IPS-15b (cell line): ENCODE data around the gene CACNA1G.

Experiments
- H3K27me3 ChIP-seq: one replicate; pipeline ENCODE4 v1.6.1; 2013; ENCODE audit warnings: low read length; ENCODE audit not compliant: control insufficient read depth, insufficient read depth
- H3K36me3 ChIP-seq: one replicate; pipeline ENCODE4 v1.6.1; 2013; ENCODE audit warnings: low read length; ENCODE audit not compliant: control insufficient read depth, insufficient read depth
- H3K4me1 ChIP-seq: one replicate; pipeline ENCODE4 v1.6.1; 2013; ENCODE audit warnings: mild to moderate bottlenecking, low read length; ENCODE audit not compliant: control insufficient read depth, insufficient read depth
- H3K4me3 ChIP-seq: one replicate; pipeline ENCODE4 v1.5.1; 2013; ENCODE audit warnings: low read depth, low read length
- H3K9ac ChIP-seq: one replicate; pipeline ENCODE4 v1.6.1; 2013; ENCODE audit warnings: low read depth, mild to moderate bottlenecking, low read length
- H3K9me3 ChIP-seq: one replicate; pipeline ENCODE4 v1.6.1; 2013; ENCODE audit warnings: mild to moderate bottlenecking, low read length; ENCODE audit not compliant: control insufficient read depth, insufficient read depth

CACNA1G gene

DNA sequence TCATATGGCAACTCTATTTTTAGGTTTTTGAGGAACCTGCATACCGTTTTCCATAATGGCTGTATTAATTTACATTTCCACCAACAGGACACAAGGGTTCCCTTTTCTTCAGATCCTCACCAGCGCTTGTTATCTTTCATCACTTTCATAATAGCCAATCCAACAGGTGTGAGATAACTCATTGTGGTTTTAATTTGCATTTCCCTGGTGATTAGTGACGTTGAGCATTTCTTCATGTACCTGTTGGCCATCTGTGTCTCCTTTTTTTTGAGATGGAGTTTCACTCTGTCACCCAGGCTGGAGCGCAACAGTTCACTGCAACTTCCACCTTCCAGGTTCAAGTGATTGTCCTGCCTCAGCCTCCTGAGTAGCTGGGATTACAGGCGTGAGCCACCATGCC, 38.0 kb downstream of the CACNA1G start:
- no peaks in the 10 kb centered on the region for H3K4me1 ChIP-seq

DNA sequence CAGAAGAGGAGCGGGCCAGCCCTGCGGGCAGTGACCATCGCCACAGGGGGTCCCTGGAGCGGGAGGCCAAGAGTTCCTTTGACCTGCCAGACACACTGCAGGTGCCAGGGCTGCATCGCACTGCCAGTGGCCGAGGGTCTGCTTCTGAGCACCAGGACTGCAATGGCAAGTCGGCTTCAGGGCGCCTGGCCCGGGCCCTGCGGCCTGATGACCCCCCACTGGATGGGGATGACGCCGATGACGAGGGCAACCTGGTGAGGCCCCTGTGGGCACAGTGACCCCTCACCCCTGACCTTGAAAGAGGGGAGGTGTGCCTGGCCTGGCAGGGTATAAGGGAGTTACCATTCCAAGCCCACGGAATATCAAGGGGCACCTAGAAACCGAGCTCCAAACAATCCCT, 39.1 kb downstream of the CACNA1G start:
- Histone ChIP-seq H3K4me1 (no peaks in the 10 kb centered on the region), H3K9me3 (no peaks in the 10 kb centered on the region), H3K27me3 (no peaks in the 10 kb centered on the region), H3K9ac (no peak overlapping the region), H3K4me3 (no peak overlapping the region), H3K36me3 (no peaks in the 10 kb centered on the region)

More for the DNA sequence above, 38.0 kb downstream of the CACNA1G start:
- no peak overlapping the region for H3K9ac ChIP-seq
- no peaks in the 10 kb centered on the region for H3K9me3 ChIP-seq
- H3K27me3 ChIP-seq = no peaks in the 10 kb centered on the region
- H3K4me3 ChIP-seq = no peak overlapping the region
- no peaks in the 10 kb centered on the region for H3K36me3 ChIP-seq

DNA sequence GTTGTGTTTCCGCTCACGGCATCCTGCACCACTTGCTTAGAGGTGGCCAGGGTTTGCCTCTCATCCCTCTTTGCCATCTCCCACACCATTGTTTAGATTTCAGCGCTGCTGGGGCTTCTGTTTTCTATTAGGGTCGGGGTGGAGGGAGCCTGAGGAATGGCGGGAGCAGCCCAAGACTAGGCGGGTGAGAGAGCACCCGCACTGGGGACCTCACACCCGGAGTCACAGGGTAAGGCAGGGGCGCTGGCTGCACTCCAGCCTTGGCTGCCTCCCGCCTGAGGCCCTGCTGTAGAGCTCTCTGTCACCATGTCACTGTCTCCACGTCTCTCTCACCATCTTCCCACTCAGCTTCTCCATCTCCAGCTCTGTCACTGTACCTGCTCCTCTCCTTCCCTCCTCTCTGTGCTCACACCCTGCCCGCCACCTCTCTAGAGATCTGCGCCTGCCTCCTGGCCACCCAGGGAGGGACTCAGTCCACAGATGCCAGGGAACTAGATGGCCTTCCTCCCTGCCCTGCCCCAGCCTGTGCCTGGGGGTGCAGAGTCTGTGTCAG, 41.4 kb downstream of the CACNA1G start:
- Histone ChIP-seq H3K4me1 (no peaks in the 10 kb centered on the region), H3K9ac (no peak overlapping the region), H3K27me3 (no peaks in the 10 kb centered on the region), H3K9me3 (no peaks in the 10 kb centered on the region), H3K4me3 (no peak overlapping the region), H3K36me3 (no peaks in the 10 kb centered on the region)

DNA sequence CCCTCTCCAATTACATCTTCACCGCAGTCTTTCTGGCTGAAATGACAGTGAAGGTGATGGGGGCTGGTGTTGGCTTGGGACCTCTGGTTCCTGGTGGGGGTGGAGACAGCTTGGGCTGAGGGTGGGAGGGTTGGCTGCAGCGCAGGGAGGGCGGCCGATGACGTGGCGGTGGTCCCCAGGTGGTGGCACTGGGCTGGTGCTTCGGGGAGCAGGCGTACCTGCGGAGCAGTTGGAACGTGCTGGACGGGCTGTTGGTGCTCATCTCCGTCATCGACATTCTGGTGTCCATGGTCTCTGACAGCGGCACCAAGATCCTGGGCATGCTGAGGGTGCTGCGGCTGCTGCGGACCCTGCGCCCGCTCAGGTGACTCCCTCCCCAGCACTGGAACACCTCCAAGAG, 42.3 kb downstream of the CACNA1G start:
- Histone ChIP-seq H3K4me1 (no peaks in the 10 kb centered on the region), H3K9ac (no peak overlapping the region), H3K36me3 (no peaks in the 10 kb centered on the region), H3K4me3 (no peak overlapping the region), H3K9me3 (no peaks in the 10 kb centered on the region), H3K27me3 (no peaks in the 10 kb centered on the region)

DNA sequence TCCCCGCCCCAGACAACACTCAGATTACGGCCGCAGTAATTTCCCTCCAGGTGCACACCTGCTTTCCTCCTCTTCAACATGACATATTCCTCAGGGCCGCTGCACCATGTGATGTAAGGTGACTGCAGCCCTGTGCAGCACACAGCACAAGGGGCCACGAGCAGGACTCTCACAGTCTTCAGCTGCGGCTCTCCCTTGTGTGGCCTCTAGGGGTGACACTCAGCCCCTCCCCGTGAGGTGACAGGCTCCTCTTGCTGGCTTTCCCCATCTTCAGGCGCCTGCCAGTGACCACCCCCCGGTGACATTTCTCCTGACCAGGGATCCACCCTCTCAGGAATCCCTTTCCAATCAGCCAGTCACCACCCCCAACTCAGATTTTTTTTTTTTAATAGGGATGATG, 42.8 kb downstream of the CACNA1G start:
- Histone ChIP-seq H3K4me3 (no peak overlapping the region), H3K9me3 (no peaks in the 10 kb centered on the region), H3K27me3 (no peaks in the 10 kb centered on the region), H3K9ac (no peak overlapping the region), H3K36me3 (no peaks in the 10 kb centered on the region), H3K4me1 (no peaks in the 10 kb centered on the region)

DNA sequence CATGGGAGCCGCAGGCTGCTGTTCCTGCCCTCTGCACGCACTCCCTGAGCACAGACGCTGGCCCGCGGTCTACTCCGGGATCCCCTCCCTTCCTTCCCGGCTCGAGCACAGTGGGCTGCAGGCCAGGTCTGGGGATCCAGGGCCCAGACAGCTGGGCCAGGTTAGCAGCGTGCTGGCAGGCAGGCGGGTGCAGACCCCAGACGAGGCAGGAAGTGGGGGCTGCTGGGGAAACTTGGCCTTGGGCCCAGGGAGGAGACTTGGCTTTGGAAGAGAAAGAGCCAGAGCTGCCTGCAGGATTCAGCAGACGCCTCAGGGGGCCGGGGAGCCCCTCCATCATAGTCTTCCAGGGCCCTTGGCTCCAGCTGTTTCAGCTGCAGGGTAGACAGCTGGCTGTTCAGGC, 44.0 kb downstream of the CACNA1G start:
- Histone ChIP-seq H3K4me1 (no peaks in the 10 kb centered on the region), H3K36me3 (no peaks in the 10 kb centered on the region), H3K9ac (no peak overlapping the region), H3K27me3 (no peaks in the 10 kb centered on the region), H3K4me3 (no peak overlapping the region), H3K9me3 (no peaks in the 10 kb centered on the region)

DNA sequence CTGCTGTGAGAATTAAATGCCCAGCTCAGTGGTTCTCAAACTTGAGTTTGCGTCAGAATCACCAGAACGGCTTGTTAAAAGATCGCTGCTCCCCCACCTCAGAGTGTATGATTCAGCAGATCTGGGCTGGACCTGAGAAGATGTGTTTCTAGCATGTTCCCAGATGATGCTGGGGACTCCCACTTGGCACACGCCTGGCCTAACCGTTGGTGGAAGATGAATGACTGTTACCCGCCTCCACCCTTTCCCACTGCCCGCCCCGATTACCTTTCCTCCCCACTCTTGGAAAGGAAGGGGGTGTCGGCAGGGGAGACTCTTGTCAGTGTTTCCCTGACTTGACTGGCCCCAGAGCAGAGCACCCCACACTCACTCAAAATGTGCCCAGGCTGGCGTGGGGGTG, 44.9 kb downstream of the CACNA1G start:
- H3K4me1 ChIP-seq = no peaks in the 10 kb centered on the region
- H3K27me3 ChIP-seq = no peaks in the 10 kb centered on the region
- H3K4me3 ChIP-seq = no peak overlapping the region

DNA sequence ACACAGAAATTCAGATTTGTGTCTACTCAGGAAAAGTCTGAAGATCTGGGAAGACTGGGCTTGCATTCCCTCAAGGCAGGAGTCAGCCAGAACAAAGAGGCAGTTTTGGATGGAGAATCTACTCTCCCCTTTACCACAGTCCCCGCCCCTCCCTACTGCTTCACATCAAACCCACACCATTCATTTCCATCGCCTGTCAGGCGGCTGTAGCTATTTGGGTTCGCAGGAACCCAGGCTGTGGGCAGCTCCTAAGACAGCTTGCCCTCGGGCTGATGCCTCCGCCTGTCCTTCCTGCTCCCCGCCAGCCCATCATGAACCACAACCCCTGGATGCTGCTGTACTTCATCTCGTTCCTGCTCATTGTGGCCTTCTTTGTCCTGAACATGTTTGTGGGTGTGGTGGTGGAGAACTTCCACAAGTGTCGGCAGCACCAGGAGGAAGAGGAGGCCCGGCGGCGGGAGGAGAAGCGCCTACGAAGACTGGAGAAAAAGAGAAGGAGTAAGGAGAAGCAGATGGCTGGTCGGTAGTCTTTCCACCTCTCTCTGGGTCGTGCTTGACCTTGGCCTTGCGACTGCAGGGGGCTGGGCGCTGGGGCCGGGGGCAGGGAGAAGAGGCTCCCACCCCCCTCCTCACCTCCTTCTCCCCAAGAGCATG, 47.1 kb downstream of the CACNA1G start:
- Histone ChIP-seq H3K4me3 (no peak overlapping the region), H3K27me3 (no peaks in the 10 kb centered on the region), H3K36me3 (no peaks in the 10 kb centered on the region), H3K9ac (no peak overlapping the region), H3K4me1 (no peaks in the 10 kb centered on the region), H3K9me3 (no peaks in the 10 kb centered on the region)

More for the DNA sequence above, 44.9 kb downstream of the CACNA1G start:
- no peaks in the 10 kb centered on the region for H3K36me3 ChIP-seq
- no peaks in the 10 kb centered on the region for H3K9me3 ChIP-seq
- no peak overlapping the region for H3K9ac ChIP-seq

DNA sequence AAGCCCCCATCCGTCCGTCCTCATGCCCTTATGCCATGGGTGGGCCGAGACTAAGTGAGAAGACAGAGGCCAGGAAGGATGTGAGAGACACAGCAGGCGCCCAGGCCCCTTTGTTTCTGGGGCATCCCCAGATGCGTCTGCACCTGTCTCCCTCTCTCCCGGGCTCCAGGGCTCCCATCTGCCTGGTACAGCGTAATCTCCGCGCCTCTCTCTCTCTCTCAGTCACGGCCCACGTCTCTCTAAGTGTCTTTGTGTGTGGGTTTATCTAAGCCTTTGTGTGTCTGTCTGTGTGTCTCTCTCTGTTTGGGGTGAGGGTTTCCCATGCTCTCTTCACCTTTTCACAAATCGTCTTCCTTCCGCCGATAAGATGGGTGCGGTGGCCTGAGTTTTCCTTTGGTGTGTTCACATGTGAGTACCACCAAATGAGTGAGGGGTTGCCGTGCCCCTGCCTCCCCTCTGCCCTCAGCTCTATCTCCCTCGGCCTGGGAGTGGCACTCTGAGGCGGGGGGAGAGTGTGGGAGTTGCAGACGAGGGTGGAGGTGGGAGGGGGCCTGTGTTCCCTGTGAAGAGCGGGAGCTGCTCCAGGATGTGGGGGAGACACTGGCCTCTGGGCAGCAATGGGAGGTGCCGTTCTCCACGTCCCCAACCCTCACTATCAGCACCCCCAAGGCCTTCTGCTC, 48.3 kb downstream of the CACNA1G start:
- Histone ChIP-seq H3K9me3 (no peaks in the 10 kb centered on the region), H3K4me3 (no peak overlapping the region), H3K27me3 (no peaks in the 10 kb centered on the region), H3K36me3 (no peaks in the 10 kb centered on the region), H3K4me1 (no peaks in the 10 kb centered on the region), H3K9ac (peak overlapping the region; percentile 8)

DNA sequence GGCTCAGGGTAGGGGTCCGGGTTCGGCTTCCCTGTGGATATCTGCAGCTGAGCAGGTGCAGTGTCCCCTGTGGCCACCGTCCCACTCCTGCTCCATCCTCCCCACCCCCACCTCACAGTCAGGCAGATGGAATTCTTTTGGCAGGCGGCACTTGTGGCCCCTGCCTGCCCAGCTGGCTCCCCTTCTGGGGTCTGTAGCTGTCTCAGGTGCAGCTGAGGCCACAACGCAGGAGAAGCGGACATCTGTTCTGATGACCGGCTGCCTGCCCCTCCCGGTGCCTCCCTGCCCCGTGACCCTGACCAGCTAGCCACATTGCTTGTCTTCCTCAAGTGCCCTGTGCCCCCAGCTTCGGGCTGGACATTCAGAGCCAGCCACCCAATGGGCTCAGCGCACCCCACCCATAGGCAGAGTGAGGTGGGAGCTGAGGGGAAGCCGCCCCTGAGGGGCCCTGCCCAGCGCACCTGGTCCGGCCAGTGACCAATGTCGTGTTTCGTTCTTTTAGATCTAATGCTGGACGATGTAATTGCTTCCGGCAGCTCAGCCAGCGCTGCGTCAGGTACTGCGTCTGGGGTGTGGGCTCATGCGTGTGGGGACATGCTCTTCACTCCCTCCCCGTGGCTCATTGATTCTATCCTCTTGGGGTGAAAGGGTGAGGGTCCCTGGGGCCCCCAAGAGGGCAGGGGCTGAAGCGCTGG, 49.0 kb downstream of the CACNA1G start:
- Histone ChIP-seq H3K27me3 (no peaks in the 10 kb centered on the region), H3K9ac (no peak overlapping the region), H3K4me1 (no peaks in the 10 kb centered on the region)

DNA sequence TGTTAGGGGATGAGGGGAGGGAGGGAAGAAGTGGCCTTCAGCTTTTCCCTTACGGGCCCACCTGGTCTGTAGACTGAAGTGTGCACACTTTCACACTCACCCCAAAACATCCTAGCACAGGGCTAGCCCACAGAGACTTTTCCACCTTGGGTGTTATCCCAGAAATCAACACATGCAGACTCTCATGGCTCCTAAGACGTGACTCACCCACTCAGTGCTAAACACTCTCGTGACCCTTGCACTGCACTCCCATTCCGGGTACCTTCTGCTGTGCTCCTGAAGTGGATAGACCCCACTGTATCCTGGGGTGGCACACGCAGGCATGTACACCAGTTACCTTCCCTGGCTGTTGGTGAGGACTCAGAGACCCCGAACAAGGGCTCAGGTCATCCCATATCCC, 51.1 kb downstream of the CACNA1G start:
- no peaks in the 10 kb centered on the region for H3K27me3 ChIP-seq
- H3K4me1 ChIP-seq = no peaks in the 10 kb centered on the region
- H3K9me3 ChIP-seq = no peaks in the 10 kb centered on the region
- H3K36me3 ChIP-seq = no peaks in the 10 kb centered on the region
- H3K9ac ChIP-seq = no peak overlapping the region
- no peak overlapping the region for H3K4me3 ChIP-seq

More for the DNA sequence above, 49.0 kb downstream of the CACNA1G start:
- H3K36me3 ChIP-seq = no peaks in the 10 kb centered on the region
- no peak overlapping the region for H3K4me3 ChIP-seq
- H3K9me3 ChIP-seq = no peaks in the 10 kb centered on the region

DNA sequence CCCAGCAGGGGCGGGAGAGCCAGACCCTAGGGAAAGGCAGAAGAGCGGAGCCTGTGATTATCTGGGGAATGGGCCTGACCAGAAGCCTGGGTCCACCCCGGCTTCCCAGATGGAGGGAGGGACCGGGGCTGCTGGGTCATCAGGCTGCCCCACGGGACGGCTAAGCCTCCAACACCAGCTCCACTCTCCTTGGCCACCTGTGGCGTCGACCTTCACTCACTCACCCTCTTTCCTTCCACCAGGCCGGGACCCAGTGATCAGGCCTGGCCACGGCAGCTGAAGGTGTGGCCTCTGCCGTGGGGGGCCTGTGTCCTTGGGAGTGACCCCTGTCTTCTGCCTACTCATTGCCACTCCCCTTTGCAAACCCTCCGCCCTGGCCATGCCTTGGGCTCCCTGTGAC, 51.8 kb downstream of the CACNA1G start:
- H3K4me3 ChIP-seq = no peak overlapping the region
- no peaks in the 10 kb centered on the region for H3K27me3 ChIP-seq
- no peaks in the 10 kb centered on the region for H3K9me3 ChIP-seq
- no peaks in the 10 kb centered on the region for H3K4me1 ChIP-seq
- H3K9ac ChIP-seq = no peak overlapping the region
- H3K36me3 ChIP-seq = no peaks in the 10 kb centered on the region
